ENCODE measurements around the gene NRG2. TPM values are rescaled to one million over a fixed set of nuclear protein-coding genes. Genes with fewer than 3 reads are reported as not detected.

The NRG2 gene
- total RNA-seq, 2 experiments from 2014 or later: 0.11 TPM; not detected in 1

- TF ChIP-seq, protein P1, sequence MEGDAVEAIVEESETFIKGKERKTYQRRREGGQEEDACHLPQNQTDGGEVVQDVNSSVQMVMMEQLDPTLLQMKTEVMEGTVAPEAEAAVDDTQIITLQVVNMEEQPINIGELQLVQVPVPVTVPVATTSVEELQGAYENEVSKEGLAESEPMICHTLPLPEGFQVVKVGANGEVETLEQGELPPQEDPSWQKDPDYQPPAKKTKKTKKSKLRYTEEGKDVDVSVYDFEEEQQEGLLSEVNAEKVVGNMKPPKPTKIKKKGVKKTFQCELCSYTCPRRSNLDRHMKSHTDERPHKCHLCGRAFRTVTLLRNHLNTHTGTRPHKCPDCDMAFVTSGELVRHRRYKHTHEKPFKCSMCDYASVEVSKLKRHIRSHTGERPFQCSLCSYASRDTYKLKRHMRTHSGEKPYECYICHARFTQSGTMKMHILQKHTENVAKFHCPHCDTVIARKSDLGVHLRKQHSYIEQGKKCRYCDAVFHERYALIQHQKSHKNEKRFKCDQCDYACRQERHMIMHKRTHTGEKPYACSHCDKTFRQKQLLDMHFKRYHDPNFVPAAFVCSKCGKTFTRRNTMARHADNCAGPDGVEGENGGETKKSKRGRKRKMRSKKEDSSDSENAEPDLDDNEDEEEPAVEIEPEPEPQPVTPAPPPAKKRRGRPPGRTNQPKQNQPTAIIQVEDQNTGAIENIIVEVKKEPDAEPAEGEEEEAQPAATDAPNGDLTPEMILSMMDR (IDR thresholded peaks at IDR 0.05): no peak
- intact Hi-C loops (cut with micrococcal nuclease): no loop called here
- DNase-seq: no peak
- ChIA-PET CTCF (no interaction called here), POLR2A (no interaction called here)
- no peaks in the 10 kb centered on the region for H3K4me1 Mint-ChIP-seq (ENCODE audit: low read depth)
- no peaks in the 10 kb centered on the region for H3K36me3 Mint-ChIP-seq (ENCODE audit: low read depth)
- H3K27ac Mint-ChIP-seq: no peak overlapping the region
- H3K9me3 Mint-ChIP-seq: no peaks in the 10 kb centered on the region
- ATAC-seq: no peak
- no peak overlapping the region for H3K4me3 Mint-ChIP-seq
- peaks cover 3% of the 10 kb centered on the region for H3K27me3 Mint-ChIP-seq
Measured at GRCh38 chr5:140017397-140018095, 25.6 kb downstream of the NRG2 start.

GRCh38 chr5:140015706-140016105 lies 27.4 kb downstream of the NRG2 start:
- intact Hi-C loops (cut with micrococcal nuclease): no loop called here
- Mint-ChIP-seq H3K9me3 (no peaks in the 10 kb centered on the region), H3K27me3 (peaks cover 3% of the 10 kb centered on the region), H3K4me3 (no peak overlapping the region), H3K36me3 (ENCODE audit: low read depth) (no peaks in the 10 kb centered on the region), H3K27ac (no peak overlapping the region), H3K4me1 (ENCODE audit: low read depth) (no peaks in the 10 kb centered on the region)
- ATAC-seq (no peak), DNase-seq (no peak)
- ChIA-PET CTCF (interaction anchor here (0.6 to 1.5 kb wide), 2 partner anchors 38 to 47 kb away, joined by 3 to 7 read pairs; no protein-coding TSS in a partner anchor), POLR2A (no interaction called here)
- TF ChIP-seq, protein P1 (IDR thresholded peaks at IDR 0.05): no peak

- Mint-ChIP-seq H3K4me1 (ENCODE audit: low read depth) (no peaks in the 10 kb centered on the region), H3K4me3 (no peak overlapping the region), H3K27ac (no peak overlapping the region), H3K36me3 (ENCODE audit: low read depth) (no peaks in the 10 kb centered on the region), H3K27me3 (peaks cover 3% of the 10 kb centered on the region), H3K9me3 (no peaks in the 10 kb centered on the region)
- no peak for ATAC-seq
- DNase-seq: no peak
- ChIA-PET CTCF (no interaction called here), POLR2A (no interaction called here)
- TF ChIP-seq, protein P1 (IDR thresholded peaks at IDR 0.05): no peak
- intact Hi-C loops (cut with micrococcal nuclease): no loop called here
Measured at GRCh38 chr5:140014751-140015150, 28.3 kb downstream of the NRG2 start.

DNA sequence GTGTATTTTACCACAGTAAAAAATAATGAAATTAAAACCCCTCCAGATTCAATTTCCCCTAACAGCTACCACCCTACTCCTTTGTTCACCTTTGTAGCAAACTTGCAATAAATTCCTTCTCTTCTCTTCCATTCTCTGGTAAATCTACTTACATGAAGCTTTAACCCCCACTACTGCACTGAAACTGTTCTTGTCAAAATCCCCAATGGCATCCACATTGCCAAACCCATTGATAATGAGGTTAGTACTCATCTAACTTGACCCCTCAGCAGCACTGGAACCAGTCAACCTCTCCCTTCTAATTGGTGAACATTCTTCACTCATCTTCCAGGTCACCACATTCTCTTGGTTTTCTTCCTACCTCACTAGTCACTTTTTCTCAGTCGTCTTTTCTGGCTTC lies 29.6 kb downstream of the NRG2 start:
- TF ChIP-seq, protein P1 (IDR thresholded peaks at IDR 0.05): no peak
- no peak overlapping the region for H3K4me3 Mint-ChIP-seq
- DNase-seq (no peak), ATAC-seq (no peak)
- ChIA-PET POLR2A (interaction anchor here (0.6 to 1.4 kb wide), 2 partner anchors 9 to 203 kb away, joined by 3 read pairs; no protein-coding TSS in a partner anchor), CTCF (interaction anchor here (0.8 kb wide), 1 partner anchor 226 kb away, joined by 3 read pairs; no protein-coding TSS in a partner anchor)
- peaks cover 3% of the 10 kb centered on the region for H3K27me3 Mint-ChIP-seq
- intact Hi-C loops (cut with micrococcal nuclease): no loop called here
- no peaks in the 10 kb centered on the region for H3K4me1 Mint-ChIP-seq (ENCODE audit: low read depth)
- no peaks in the 10 kb centered on the region for H3K36me3 Mint-ChIP-seq (ENCODE audit: low read depth)
- H3K27ac Mint-ChIP-seq: no peak overlapping the region
- H3K9me3 Mint-ChIP-seq: no peaks in the 10 kb centered on the region

GRCh38 chr5:140012443-140012842 lies 30.7 kb downstream of the NRG2 start:
- Mint-ChIP-seq H3K27ac (no peak overlapping the region), H3K4me3 (no peak overlapping the region), H3K4me1 (ENCODE audit: low read depth) (no peaks in the 10 kb centered on the region), H3K36me3 (ENCODE audit: low read depth) (no peaks in the 10 kb centered on the region), H3K9me3 (no peaks in the 10 kb centered on the region), H3K27me3 (peaks cover 4% of the 10 kb centered on the region)
- ChIA-PET CTCF (no interaction called here), POLR2A (interaction anchor here (1.4 kb wide), 1 partner anchor 10 kb away, joined by 3 read pairs; no protein-coding TSS in a partner anchor)
- intact Hi-C loops (cut with micrococcal nuclease): no loop called here
- TF ChIP-seq, protein P1 (IDR thresholded peaks at IDR 0.05): no peak
- ATAC-seq: no peak
- no peak for DNase-seq

Data from activated CD8-positive, alpha-beta T cell treated with anti-CD3 and anti-CD28 coated beads for 36 hours (primary cell).